Measurements from ENCODE around the gene FOXR1. TPM values are rescaled to one million over a fixed set of nuclear protein-coding genes. Genes with fewer than 3 reads are reported as not detected.

The FOXR1 gene
- total RNA-seq, 4 donors from 2014 or later = not detected

- Histone ChIP-seq H3K4me1 (peaks cover 4 to 6% of the 10 kb centered on the region in 2 donors), H3K9me3 (no peaks in the 10 kb centered on the region), H3K36me3 (no peaks in the 10 kb centered on the region), H3K27ac (no peak overlapping the region), H3K4me3 (no peak overlapping the region), H3K27me3 (no peaks in the 10 kb centered on the region)
- TF ChIP-seq POLR2A (IDR thresholded peaks at IDR 0.05) (no peak), CTCF (IDR thresholded peaks at IDR 0.05) (no peak)
- intact Hi-C loops (cut with DNase I; ENCODE audit: low total_unique reads) = no loop called here
- no peak for DNase-seq
These were observed 54.0 kb downstream of the FOXR1 start for GRCh38 chr11:119025541-119025940.

GRCh38 chr11:119025978-119026766 lies 54.6 kb downstream of the FOXR1 start:
- no peak overlapping the region for H3K27ac ChIP-seq
- no peak for DNase-seq
- no peak overlapping the region for H3K4me3 ChIP-seq
- H3K4me1 ChIP-seq = peaks cover 0 to 3% of the 10 kb centered on the region in 2 donors
- intact Hi-C loops (cut with DNase I; ENCODE audit: low total_unique reads) = no loop called here
- H3K36me3 ChIP-seq = no peaks in the 10 kb centered on the region
- TF ChIP-seq POLR2A (IDR thresholded peaks at IDR 0.05) (no peak), CTCF (IDR thresholded peaks at IDR 0.05) (no peak)
- H3K9me3 ChIP-seq = no peaks in the 10 kb centered on the region
- no peaks in the 10 kb centered on the region for H3K27me3 ChIP-seq

GRCh38 chr11:119026970-119027369 lies 55.4 kb downstream of the FOXR1 start:
- intact Hi-C loops (cut with DNase I; ENCODE audit: low total_unique reads) = no loop called here
- Histone ChIP-seq H3K9me3 (no peaks in the 10 kb centered on the region), H3K27me3 (no peaks in the 10 kb centered on the region), H3K36me3 (no peaks in the 10 kb centered on the region), H3K4me1 (no peaks in the 10 kb centered on the region), H3K27ac (no peak overlapping the region), H3K4me3 (no peak overlapping the region)
- TF ChIP-seq POLR2A (IDR thresholded peaks at IDR 0.05) = no peak
- TF ChIP-seq CTCF (IDR thresholded peaks at IDR 0.05) = no peak
- no peak for DNase-seq

- no peak for DNase-seq
- no peaks in the 10 kb centered on the region for H3K27me3 ChIP-seq
- H3K9me3 ChIP-seq = no peaks in the 10 kb centered on the region
- intact Hi-C loops (cut with DNase I; ENCODE audit: low total_unique reads) = no loop called here
- TF ChIP-seq POLR2A (IDR thresholded peaks at IDR 0.05) = no peak
- TF ChIP-seq CTCF (IDR thresholded peaks at IDR 0.05) = no peak
- no peak overlapping the region for H3K27ac ChIP-seq
- H3K4me1 ChIP-seq = no peaks in the 10 kb centered on the region
- no peak overlapping the region for H3K4me3 ChIP-seq
- no peaks in the 10 kb centered on the region for H3K36me3 ChIP-seq
These were observed 56.2 kb downstream of the FOXR1 start for GRCh38 chr11:119027561-119028345.

Data from uterus (tissue), 4 donors.